GM18502 (cell line): ENCODE data around the gene WNT3.
"Not testable (repeated sequence)": the region's sequence is repeated elsewhere in the genome, so short reads cannot be mapped to it uniquely, and the experiment has no call there.

ENCODE experiments used
- ATAC-seq: cut with Tn5 transposase; IDR thresholded peaks from one replicate; pipeline ENCODE4 v1.9.1; 2021; ENCODE audit warnings: mild to moderate bottlenecking; ENCODE audit not compliant: unreplicated experiment, poor library complexity

WNT3 gene

GRCh38 chr17:46769531-46770438, 48.7 kb downstream of the WNT3 start:
- ATAC-seq: no peak

GRCh38 chr17:46768896-46769295, 49.6 kb downstream of the WNT3 start:
- ATAC-seq: not testable (repeated sequence)

- ATAC-seq: no peak
Measured at GRCh38 chr17:46768540-46768870, 50.0 kb downstream of the WNT3 start.

- ATAC-seq: no peak
Measured at GRCh38 chr17:46766493-46767491, 51.7 kb downstream of the WNT3 start.

GRCh38 chr17:46765453-46765852, 53.0 kb downstream of the WNT3 start:
- ATAC-seq: no peak

- no peak for ATAC-seq
Measured at GRCh38 chr17:46764709-46765401, 53.6 kb downstream of the WNT3 start.

- ATAC-seq: no peak
Measured at GRCh38 chr17:46764000-46764708, 54.3 kb downstream of the WNT3 start.

GRCh38 chr17:46763416-46763815, 55.1 kb downstream of the WNT3 start:
- ATAC-seq: no peak

GRCh38 chr17:46759141-46759540, 59.4 kb downstream of the WNT3 start:
- no peak for ATAC-seq

GRCh38 chr17:46758614-46759013, 59.9 kb downstream of the WNT3 start:
- ATAC-seq: no peak

- ATAC-seq: not testable (repeated sequence)
Measured at GRCh38 chr17:46757588-46757987, 60.9 kb downstream of the WNT3 start.

- ATAC-seq: no peak
Measured at GRCh38 chr17:46756861-46757260, 61.6 kb downstream of the WNT3 start.

GRCh38 chr17:46756081-46756735, 62.3 kb downstream of the WNT3 start:
- ATAC-seq: no peak

- ATAC-seq: no peak
Measured at GRCh38 chr17:46753776-46754175, 64.7 kb downstream of the WNT3 start.

GRCh38 chr17:46751425-46751824, 67.1 kb downstream of the WNT3 start:
- ATAC-seq: no peak

- no peak for ATAC-seq
Measured at GRCh38 chr17:46745376-46745775, 73.1 kb downstream of the WNT3 start.

GRCh38 chr17:46744441-46744840, 74.1 kb downstream of the WNT3 start:
- no peak for ATAC-seq

- no peak for ATAC-seq
Measured at GRCh38 chr17:46742565-46743270, 75.8 kb downstream of the WNT3 start.
